Caco-2 (cell line): ENCODE measurements around the gene UBE2O. TPM values are rescaled to one million over a fixed set of nuclear protein-coding genes. Genes with fewer than 3 reads are reported as not detected.

Experiments used
- BruUV-seq: library from RNA; stranded (reverse); fragments of 400-500 nt; replicated peaks from 2 replicates; lab custom pipeline; 2021; lab: Mats Ljungman, UMichigan
- CTCF ChIA-PET: fragments of 300-600 bp; sonication (Branson Sonifier 250); formaldehyde crosslinking; loops from one replicate; lab custom pipeline; 2022; ENCODE audit warnings: antibody characterized with exemption; lab: Charles Lee
- POLR2A ChIA-PET: fragments of 300-600 bp; sonication (Branson Sonifier 250); formaldehyde crosslinking; loops from one replicate; lab custom pipeline; 2022; ENCODE audit warnings: antibody characterized with exemption; lab: Charles Lee
- DNase-seq, 2 experiments: peaks; one replicate each; pipeline versions ENCODE4 v3.0.0 to v3.0.0-alpha.2; 2020 to 2022
- H3K27me3 ChIP-seq: replicated peaks from 2 replicates; pipeline ENCODE4 v1.6.0; 2011; ENCODE audit warnings: low read length; ENCODE audit not compliant: control insufficient read depth, insufficient read depth
- H3K36me3 ChIP-seq: 2 replicates; pipeline ENCODE4 v1.5.1; 2011; ENCODE audit warnings: low read length; ENCODE audit not compliant: control insufficient read depth, insufficient read depth
- H3K4me1 ChIP-seq: fragments of 250-450 bp; sonication (Bioruptor Pico); 2 replicates; pipeline ENCODE4 v1.5.1; 2020; ENCODE audit warnings: mild to moderate bottlenecking
- H3K4me3 ChIP-seq: 2 replicates; pipeline ENCODE4 v1.5.1; 2011; ENCODE audit warnings: low read depth, mild to moderate bottlenecking, control low read depth, low read length
- H3K9me3 ChIP-seq: fragments of 250-450 bp; sonication (Bioruptor Pico); 2 replicates; pipeline ENCODE4 v1.5.1; 2020; ENCODE audit warnings: mild to moderate bottlenecking, moderate library complexity
- H3K27ac Mint-ChIP-seq: one replicate; pipeline ENCODE4 v1.8.0; 2022; ENCODE audit warnings: mixed read lengths; ENCODE audit not compliant: unreplicated experiment
- H3K27me3 Mint-ChIP-seq: one replicate; pipeline ENCODE4 v1.8.0; 2022; ENCODE audit warnings: mixed read lengths; ENCODE audit not compliant: insufficient read depth, unreplicated experiment
- H3K36me3 Mint-ChIP-seq: one replicate; pipeline ENCODE4 v1.8.0; 2022; ENCODE audit warnings: mild to moderate bottlenecking, mixed read lengths; ENCODE audit not compliant: insufficient read depth, unreplicated experiment
- H3K4me1 Mint-ChIP-seq: one replicate; pipeline ENCODE4 v1.8.0; 2022; ENCODE audit warnings: low read depth, mixed read lengths; ENCODE audit not compliant: unreplicated experiment
- H3K4me3 Mint-ChIP-seq: one replicate; pipeline ENCODE4 v1.8.0; 2022; ENCODE audit warnings: mild to moderate bottlenecking, moderate library complexity, mixed read lengths; ENCODE audit not compliant: unreplicated experiment
- H3K9me3 Mint-ChIP-seq: one replicate; pipeline ENCODE4 v1.8.0; 2022; ENCODE audit warnings: mixed read lengths; ENCODE audit not compliant: unreplicated experiment
- intact Hi-C: fragments of 100-400 bp; cut with micrococcal nuclease; formaldehyde crosslinking; loops from one replicate; pipeline ENCODE4 v1.10.0; 2022; ENCODE audit not compliant: unreplicated experiment
- total RNA-seq: library from RNA; stranded (reverse); gene quantifications from 2 replicates; pipeline ENCODE4 v1.2.3, GENCODE V29; 2022
- TF ChIP-seq, protein P1 (sequence below), 2 experiments: fragments of 200-600 bp in 1 of 2; IDR thresholded peaks; 1 replicate in 1 of 2; 2 replicates in 1 of 2; pipeline versions ENCODE4 v1.5.1 to v1.8.0; 2011 to 2022; ENCODE audit warnings: antibody characterized with exemption in 1 of 2, control low read depth in 1 of 2, inconsistent platforms in 1 of 2, low read depth in 1 of 2, low read length in 1 of 2, mild to moderate bottlenecking in 1 of 2, moderate library complexity in 1 of 2; ENCODE audit not compliant: insufficient read depth in 1 of 2, severe bottlenecking in 1 of 2, unreplicated experiment in 1 of 2

UBE2O gene
- total RNA-seq, 1 experiment from 2014 or later = 37.6 TPM

DNA sequence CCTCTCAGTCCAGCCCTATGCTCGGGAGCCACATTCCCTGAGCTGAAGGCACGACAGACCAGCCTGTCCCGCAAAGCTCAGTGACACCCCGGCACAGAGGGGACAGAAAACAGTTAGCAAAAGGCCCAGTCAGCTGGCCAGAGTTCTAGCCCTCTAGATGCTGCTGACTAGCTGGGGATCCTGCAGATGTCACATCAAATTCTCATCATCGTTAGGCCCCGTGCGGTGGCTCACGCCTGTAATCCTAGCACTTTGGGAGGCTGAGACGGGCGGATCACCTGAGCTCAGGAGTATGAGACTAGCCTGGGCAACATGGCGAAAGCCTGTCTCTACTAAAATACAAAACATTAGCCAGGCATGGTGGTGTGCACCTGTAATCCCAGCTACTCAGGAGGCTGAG is 17.2 kb downstream of the UBE2O start:
- Histone ChIP-seq H3K36me3 (no peaks in the 10 kb centered on the region), H3K27me3 (no peaks in the 10 kb centered on the region), H3K4me3 (no peak overlapping the region), H3K4me1 (no peaks in the 10 kb centered on the region), H3K9me3 (no peaks in the 10 kb centered on the region)
- Mint-ChIP-seq H3K4me1 (peaks cover 24% of the 10 kb centered on the region), H3K4me3 (no peak overlapping the region), H3K27me3 (no peaks in the 10 kb centered on the region), H3K9me3 (no peaks in the 10 kb centered on the region), H3K27ac (no peak overlapping the region), H3K36me3 (no peaks in the 10 kb centered on the region)
- intact Hi-C loops = no loop called here
- BruUV-seq = no TSS peak
- CTCF ChIA-PET = interaction anchor here (0.6 to 1.0 kb wide), 2 partner anchors 10 to 50 kb away, joined by 3 read pairs; no protein-coding TSS in a partner anchor
- POLR2A ChIA-PET = interaction anchor here (0.6 kb wide), 1 partner anchor 122 kb away, joined by 3 read pairs; no protein-coding TSS in a partner anchor
- TF ChIP-seq, protein P1, sequence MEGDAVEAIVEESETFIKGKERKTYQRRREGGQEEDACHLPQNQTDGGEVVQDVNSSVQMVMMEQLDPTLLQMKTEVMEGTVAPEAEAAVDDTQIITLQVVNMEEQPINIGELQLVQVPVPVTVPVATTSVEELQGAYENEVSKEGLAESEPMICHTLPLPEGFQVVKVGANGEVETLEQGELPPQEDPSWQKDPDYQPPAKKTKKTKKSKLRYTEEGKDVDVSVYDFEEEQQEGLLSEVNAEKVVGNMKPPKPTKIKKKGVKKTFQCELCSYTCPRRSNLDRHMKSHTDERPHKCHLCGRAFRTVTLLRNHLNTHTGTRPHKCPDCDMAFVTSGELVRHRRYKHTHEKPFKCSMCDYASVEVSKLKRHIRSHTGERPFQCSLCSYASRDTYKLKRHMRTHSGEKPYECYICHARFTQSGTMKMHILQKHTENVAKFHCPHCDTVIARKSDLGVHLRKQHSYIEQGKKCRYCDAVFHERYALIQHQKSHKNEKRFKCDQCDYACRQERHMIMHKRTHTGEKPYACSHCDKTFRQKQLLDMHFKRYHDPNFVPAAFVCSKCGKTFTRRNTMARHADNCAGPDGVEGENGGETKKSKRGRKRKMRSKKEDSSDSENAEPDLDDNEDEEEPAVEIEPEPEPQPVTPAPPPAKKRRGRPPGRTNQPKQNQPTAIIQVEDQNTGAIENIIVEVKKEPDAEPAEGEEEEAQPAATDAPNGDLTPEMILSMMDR (IDR thresholded peaks at IDR 0.05; ENCODE audit: insufficient read depth in 1 of 2, low read depth in 1 of 2, low read length in 1 of 2, severe bottlenecking in 1 of 2, unreplicated experiment in 1 of 2) = no peak
- DNase-seq = no peak

DNA sequence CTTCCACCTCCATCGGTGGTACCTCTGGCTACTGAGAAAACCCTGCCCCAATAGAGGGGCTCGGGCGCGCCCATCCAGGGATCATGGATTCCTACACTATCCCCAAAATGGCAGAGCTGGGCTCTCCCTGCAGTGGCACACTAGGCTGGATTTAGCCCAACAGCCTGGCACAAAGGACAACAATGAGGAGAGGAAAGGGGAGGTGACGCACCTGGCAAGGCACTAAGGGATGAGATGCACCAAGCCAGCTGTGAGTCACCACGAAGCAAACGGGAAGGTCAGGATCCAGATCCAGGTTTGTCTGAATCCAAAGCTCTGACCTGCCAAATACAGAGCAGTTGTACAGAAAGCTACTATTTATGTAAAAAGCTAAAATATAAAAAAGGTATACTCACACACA is 18.1 kb downstream of the UBE2O start:
- CTCF ChIA-PET = interaction anchor here (1.0 kb wide), 2 partner anchors 23 to 49 kb away, joined by 3 to 6 read pairs; no protein-coding TSS in a partner anchor
- no peaks in the 10 kb centered on the region for H3K27me3 Mint-ChIP-seq
- H3K4me3 ChIP-seq = no peak overlapping the region
- peaks cover 22% of the 10 kb centered on the region for H3K4me1 Mint-ChIP-seq
- H3K4me3 Mint-ChIP-seq = no peak overlapping the region
- H3K9me3 Mint-ChIP-seq = no peaks in the 10 kb centered on the region
- no peaks in the 10 kb centered on the region for H3K9me3 ChIP-seq
- no peaks in the 10 kb centered on the region for H3K36me3 Mint-ChIP-seq
- no peaks in the 10 kb centered on the region for H3K4me1 ChIP-seq
- intact Hi-C loops = no loop called here
- POLR2A ChIA-PET = no interaction called here
- TF ChIP-seq, protein P1 (IDR thresholded peaks at IDR 0.05; ENCODE audit: insufficient read depth in 1 of 2, low read depth in 1 of 2, low read length in 1 of 2, severe bottlenecking in 1 of 2, unreplicated experiment in 1 of 2) = no peak
- BruUV-seq = no TSS peak
- no peaks in the 10 kb centered on the region for H3K36me3 ChIP-seq
- no peak for DNase-seq
- H3K27ac Mint-ChIP-seq = peak overlapping the region; percentile 26
- no peaks in the 10 kb centered on the region for H3K27me3 ChIP-seq

DNA sequence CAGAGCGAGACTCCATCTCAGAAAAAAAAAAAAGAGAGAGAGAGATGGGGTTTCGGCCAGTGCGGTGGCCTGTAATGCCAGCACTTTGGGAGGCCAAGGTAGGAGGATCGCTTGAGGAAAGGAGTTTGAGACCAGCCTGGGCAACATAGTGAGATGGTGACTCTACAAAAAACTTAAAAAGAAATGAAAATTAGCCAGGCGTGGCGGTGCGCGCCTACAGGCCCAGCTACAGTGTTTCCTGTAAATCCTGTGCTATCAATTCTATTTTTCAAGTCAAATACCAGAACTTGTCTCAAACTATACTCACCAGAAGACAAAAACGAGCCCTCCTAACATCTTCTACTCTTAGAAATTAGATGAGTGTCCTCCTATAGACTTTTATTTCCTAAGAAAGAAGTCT is 19.3 kb downstream of the UBE2O start:
- ChIA-PET CTCF (no interaction called here), POLR2A (no interaction called here)
- no peaks in the 10 kb centered on the region for H3K36me3 Mint-ChIP-seq
- intact Hi-C loops = no loop called here
- no peaks in the 10 kb centered on the region for H3K27me3 Mint-ChIP-seq
- BruUV-seq = no TSS peak
- H3K9me3 Mint-ChIP-seq = no peaks in the 10 kb centered on the region
- Histone ChIP-seq H3K9me3 (no peaks in the 10 kb centered on the region), H3K4me3 (no peak overlapping the region), H3K4me1 (no peaks in the 10 kb centered on the region), H3K27me3 (no peaks in the 10 kb centered on the region), H3K36me3 (no peaks in the 10 kb centered on the region)
- TF ChIP-seq, protein P1 (IDR thresholded peaks at IDR 0.05; ENCODE audit: insufficient read depth in 1 of 2, low read depth in 1 of 2, low read length in 1 of 2, severe bottlenecking in 1 of 2, unreplicated experiment in 1 of 2) = no peak
- no peak for DNase-seq
- no peak overlapping the region for H3K4me3 Mint-ChIP-seq
- H3K4me1 Mint-ChIP-seq = peaks cover 13% of the 10 kb centered on the region
- H3K27ac Mint-ChIP-seq = no peak overlapping the region
